CD4-positive, alpha-beta memory T cell (primary cell): ENCODE results near the gene CYP4V2. TPM values are rescaled to one million over a fixed set of nuclear protein-coding genes. Genes with fewer than 3 reads are reported as not detected.

Experiments used
- CTCF ChIA-PET: fragments of 350-600 bp; sonication (Branson Sonifier 250); formaldehyde crosslinking; loops from one replicate; lab custom pipeline; 2021; ENCODE audit warnings: inconsistent platforms; ENCODE audit not compliant: partially characterized antibody; lab: Charles Lee
- POLR2A ChIA-PET: fragments of 350-600 bp; sonication (Branson Sonifier 250); formaldehyde crosslinking; loops from one replicate; lab custom pipeline; 2021; ENCODE audit not compliant: partially characterized antibody; lab: Charles Lee
- DNase-seq, 5 donors: peaks; one replicate each; pipeline versions ENCODE4 v3.0.0 to v3.0.0-alpha.2; 2020 to 2022; ENCODE audit warnings: mixed read lengths in 1 of 5
- H3K27ac ChIP-seq: one replicate; pipeline ENCODE4 v1.7.0; 2013; ENCODE audit warnings: low read depth, low read length
- H3K27me3 ChIP-seq: 2 replicates; pipeline ENCODE4 v1.7.0; 2013; ENCODE audit warnings: mild to moderate bottlenecking, low read length, moderate library complexity; ENCODE audit not compliant: insufficient read depth
- H3K36me3 ChIP-seq: 2 replicates; pipeline ENCODE4 v1.7.0; 2013; ENCODE audit warnings: mild to moderate bottlenecking, low read length, moderate library complexity; ENCODE audit not compliant: insufficient read depth
- H3K4me1 ChIP-seq: 2 replicates; pipeline ENCODE4 v1.7.0; 2013; ENCODE audit warnings: mild to moderate bottlenecking, low read length, moderate library complexity; ENCODE audit not compliant: insufficient read depth
- H3K4me3 ChIP-seq, 2 donors: one replicate each; pipeline ENCODE4 v1.7.0; 2013; ENCODE audit warnings: low read length in 2 of 2, mild to moderate bottlenecking in 1 of 2
- H3K9me3 ChIP-seq, 2 donors: one replicate each; pipeline ENCODE4 v1.7.0; 2013; ENCODE audit warnings: low read length in 2 of 2, control low read depth in 1 of 2; ENCODE audit not compliant: control insufficient read depth in 1 of 2
- H3K27ac Mint-ChIP-seq, 7 donors: one replicate each; pipeline ENCODE4 v1.8.0; 2020 to 2021; ENCODE audit warnings: mixed read lengths in 7 of 7, mild to moderate bottlenecking in 6 of 7, inconsistent platforms in 3 of 7, moderate library complexity in 3 of 7
- H3K27me3 Mint-ChIP-seq, 2 donors: one replicate each; pipeline ENCODE4 v1.8.0; 2020 to 2021; ENCODE audit warnings: mixed read lengths in 2 of 2
- H3K36me3 Mint-ChIP-seq, 2 donors: one replicate each; pipeline ENCODE4 v1.8.0; 2020 to 2021; ENCODE audit warnings: mixed read lengths in 2 of 2, inconsistent platforms in 1 of 2, mild to moderate bottlenecking in 1 of 2
- H3K4me1 Mint-ChIP-seq, 4 donors: one replicate each; pipeline ENCODE4 v1.8.0; 2020 to 2021; ENCODE audit warnings: mixed read lengths in 4 of 4, mild to moderate bottlenecking in 1 of 4
- H3K4me3 Mint-ChIP-seq, 8 donors: one replicate each; pipeline ENCODE4 v1.8.0; 2020 to 2021; ENCODE audit warnings: mixed read lengths in 8 of 8, mild to moderate bottlenecking in 7 of 8, moderate library complexity in 6 of 8, inconsistent platforms in 3 of 8
- H3K9me3 Mint-ChIP-seq, 8 donors: one replicate each; pipeline ENCODE4 v1.8.0; 2020 to 2021; ENCODE audit warnings: mixed read lengths in 8 of 8, mild to moderate bottlenecking in 5 of 8, inconsistent platforms in 3 of 8, moderate library complexity in 1 of 8
- intact Hi-C: fragments of 100-400 bp; cut with micrococcal nuclease; formaldehyde crosslinking; loops from one replicate; pipeline ENCODE4 v1.15.1; 2023
- polyA plus RNA-seq, 2 donors: library from polyadenylated mRNA; unstranded; fragments of 300-500 nt; fragmentation: Illumina TruSeq; gene quantifications; one replicate each; pipeline ENCODE4 v1.2.3, GENCODE V29; 2021
- total RNA-seq, 2 experiments: library from RNA; stranded (reverse); gene quantifications; one replicate each; pipeline ENCODE4 v1.2.3, GENCODE V29; 2021

CYP4V2 gene
- total and polyA plus RNA-seq, 4 experiments from 2014 or later, result 25.3 to 45.5 (median 41.4) TPM

GRCh38 chr4:186227744-186228513 lies 36.6 kb downstream of the CYP4V2 start:
- Histone ChIP-seq H3K36me3 (no peaks in the 10 kb centered on the region), H3K4me1 (no peaks in the 10 kb centered on the region), H3K27ac (no peak overlapping the region), H3K27me3 (no peaks in the 10 kb centered on the region), H3K9me3 (no peaks in the 10 kb centered on the region), H3K4me3 (no peak overlapping the region)
- CTCF ChIA-PET, result no interaction called here
- intact Hi-C loops, result no loop called here
- Mint-ChIP-seq H3K4me3 (no peak overlapping the region), H3K27ac (no peak overlapping the region), H3K9me3 (peaks cover 6 to 34% (median 26%) of the 10 kb centered on the region in 8 donors), H3K36me3 (peaks cover 22 to 27% of the 10 kb centered on the region in 2 donors), H3K4me1 (no peaks in the 10 kb centered on the region), H3K27me3 (peaks cover 0 to 4% of the 10 kb centered on the region in 2 donors)
- POLR2A ChIA-PET, result no interaction called here
- DNase-seq, result no peak

GRCh38 chr4:186228514-186228894 lies 37.1 kb downstream of the CYP4V2 start:
- Mint-ChIP-seq H3K9me3 (peaks cover 3 to 28% (median 24%) of the 10 kb centered on the region in 8 donors), H3K27ac (no peak overlapping the region), H3K4me3 (no peak overlapping the region), H3K36me3 (peaks cover 16 to 21% of the 10 kb centered on the region in 2 donors), H3K27me3 (no peaks in the 10 kb centered on the region), H3K4me1 (no peaks in the 10 kb centered on the region)
- Histone ChIP-seq H3K36me3 (no peaks in the 10 kb centered on the region), H3K27ac (no peak overlapping the region), H3K27me3 (no peaks in the 10 kb centered on the region), H3K4me1 (no peaks in the 10 kb centered on the region), H3K9me3 (no peaks in the 10 kb centered on the region), H3K4me3 (no peak overlapping the region)
- ChIA-PET CTCF (no interaction called here), POLR2A (no interaction called here)
- intact Hi-C loops, result no loop called here
- DNase-seq, result no peak

GRCh38 chr4:186234367-186234766 lies 43.0 kb downstream of the CYP4V2 start:
- Mint-ChIP-seq H3K4me1 (no peaks in the 10 kb centered on the region), H3K36me3 (peaks cover 0 to 7% of the 10 kb centered on the region in 2 donors), H3K4me3 (no peak overlapping the region), H3K27me3 (no peaks in the 10 kb centered on the region), H3K9me3 (no peaks in the 10 kb centered on the region), H3K27ac (no peak overlapping the region)
- no peaks in the 10 kb centered on the region for H3K36me3 ChIP-seq
- no peaks in the 10 kb centered on the region for H3K4me1 ChIP-seq
- no peaks in the 10 kb centered on the region for H3K27me3 ChIP-seq
- H3K9me3 ChIP-seq, result no peaks in the 10 kb centered on the region
- H3K4me3 ChIP-seq, result no peak overlapping the region
- no peak overlapping the region for H3K27ac ChIP-seq
- DNase-seq, result no peak
- CTCF ChIA-PET, result no interaction called here
- POLR2A ChIA-PET, result no interaction called here
- intact Hi-C loops, result no loop called here

- ChIA-PET CTCF (no interaction called here), POLR2A (no interaction called here)
- H3K36me3 ChIP-seq, result no peaks in the 10 kb centered on the region
- no peak overlapping the region for H3K4me3 ChIP-seq
- H3K4me1 ChIP-seq, result no peaks in the 10 kb centered on the region
- DNase-seq, result no peak
- intact Hi-C loops, result no loop called here
- Mint-ChIP-seq H3K4me1 (no peaks in the 10 kb centered on the region), H3K4me3 (no peak overlapping the region), H3K27ac (no peak overlapping the region), H3K27me3 (no peaks in the 10 kb centered on the region), H3K9me3 (no peaks in the 10 kb centered on the region), H3K36me3 (peaks cover 0 to 7% of the 10 kb centered on the region in 2 donors)
- H3K27me3 ChIP-seq, result no peaks in the 10 kb centered on the region
- no peak overlapping the region for H3K27ac ChIP-seq
- no peaks in the 10 kb centered on the region for H3K9me3 ChIP-seq
Measured at GRCh38 chr4:186236126-186236525, 44.8 kb downstream of the CYP4V2 start.

DNA sequence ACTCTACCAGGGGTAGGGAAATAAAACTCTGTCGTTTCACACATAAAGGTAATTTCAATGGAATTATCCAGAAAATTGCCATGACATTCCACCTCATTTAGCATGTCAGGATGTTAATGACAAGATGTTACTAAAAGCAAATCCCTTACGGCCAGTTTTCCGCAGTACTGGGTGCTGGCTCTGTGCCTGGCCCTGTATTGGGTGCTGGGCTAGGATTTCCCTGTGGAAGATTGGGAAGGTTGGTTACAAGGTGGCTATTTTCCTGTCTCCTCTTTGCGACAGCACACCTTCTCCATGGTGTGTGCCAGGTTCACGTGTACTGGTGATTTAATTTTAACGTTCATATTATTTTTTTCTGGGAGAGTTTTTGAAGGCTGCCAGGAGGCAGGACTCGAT lies 49.1 kb downstream of the CYP4V2 start:
- ChIA-PET CTCF (no interaction called here), POLR2A (no interaction called here)
- no peak overlapping the region for H3K4me3 ChIP-seq
- H3K36me3 Mint-ChIP-seq, result peaks cover 0 to 8% of the 10 kb centered on the region in 2 donors
- intact Hi-C loops, result no loop called here
- DNase-seq, result no peak
- no peak overlapping the region for H3K27ac Mint-ChIP-seq
- peaks cover 0 to 1% (median 0%) of the 10 kb centered on the region in 8 donors for H3K9me3 Mint-ChIP-seq
- no peaks in the 10 kb centered on the region for H3K27me3 Mint-ChIP-seq
- H3K4me1 ChIP-seq, result no peaks in the 10 kb centered on the region
- no peaks in the 10 kb centered on the region for H3K9me3 ChIP-seq
- H3K4me3 Mint-ChIP-seq, result no peak overlapping the region
- H3K27ac ChIP-seq, result no peak overlapping the region
- H3K4me1 Mint-ChIP-seq, result no peaks in the 10 kb centered on the region
- no peaks in the 10 kb centered on the region for H3K27me3 ChIP-seq
- H3K36me3 ChIP-seq, result no peaks in the 10 kb centered on the region

- no peaks in the 10 kb centered on the region for H3K4me1 Mint-ChIP-seq
- peaks cover 0 to 6% (median 0%) of the 10 kb centered on the region in 8 donors for H3K9me3 Mint-ChIP-seq
- no peak overlapping the region for H3K27ac Mint-ChIP-seq
- Histone ChIP-seq H3K4me1 (no peaks in the 10 kb centered on the region), H3K4me3 (no peak overlapping the region), H3K36me3 (no peaks in the 10 kb centered on the region), H3K27ac (no peak overlapping the region), H3K9me3 (no peaks in the 10 kb centered on the region), H3K27me3 (no peaks in the 10 kb centered on the region)
- intact Hi-C loops, result no loop called here
- H3K36me3 Mint-ChIP-seq, result peaks cover 0 to 13% of the 10 kb centered on the region in 2 donors
- DNase-seq, result no peak
- H3K27me3 Mint-ChIP-seq, result no peaks in the 10 kb centered on the region
- ChIA-PET CTCF (no interaction called here), POLR2A (no interaction called here)
- H3K4me3 Mint-ChIP-seq, result no peak overlapping the region
Measured at GRCh38 chr4:186240848-186241491, 49.6 kb downstream of the CYP4V2 start.

DNA sequence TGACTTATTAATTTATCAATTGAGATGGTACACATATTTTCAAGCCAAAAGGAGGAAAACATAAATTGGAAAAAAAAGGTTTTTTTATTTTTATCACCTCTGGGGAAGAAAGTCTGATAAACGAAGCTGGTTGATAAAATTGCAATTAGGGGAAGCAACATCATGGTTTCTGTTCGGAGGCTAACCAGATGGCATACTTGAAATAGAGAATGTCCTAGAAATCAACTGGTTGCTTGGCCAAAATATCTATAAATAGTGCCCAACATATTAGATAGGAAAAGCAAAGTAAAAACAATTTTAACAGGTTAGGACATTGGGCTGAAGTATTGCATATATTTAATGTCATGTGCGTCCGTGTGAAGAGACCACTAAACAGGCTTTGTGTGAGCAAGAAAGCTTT lies 50.2 kb downstream of the CYP4V2 start:
- Mint-ChIP-seq H3K4me3 (no peak overlapping the region), H3K27me3 (no peaks in the 10 kb centered on the region), H3K9me3 (peaks cover 0 to 7% (median 0%) of the 10 kb centered on the region in 8 donors), H3K4me1 (no peaks in the 10 kb centered on the region), H3K36me3 (peaks cover 0 to 17% of the 10 kb centered on the region in 2 donors), H3K27ac (no peak overlapping the region)
- Histone ChIP-seq H3K4me1 (no peaks in the 10 kb centered on the region), H3K27me3 (no peaks in the 10 kb centered on the region), H3K27ac (no peak overlapping the region), H3K36me3 (no peaks in the 10 kb centered on the region), H3K4me3 (no peak overlapping the region), H3K9me3 (no peaks in the 10 kb centered on the region)
- intact Hi-C loops, result no loop called here
- ChIA-PET POLR2A (no interaction called here), CTCF (no interaction called here)
- DNase-seq, result no peak
